Measurements from ENCODE around the gene FGF19.

Gene FGF19

DNA sequence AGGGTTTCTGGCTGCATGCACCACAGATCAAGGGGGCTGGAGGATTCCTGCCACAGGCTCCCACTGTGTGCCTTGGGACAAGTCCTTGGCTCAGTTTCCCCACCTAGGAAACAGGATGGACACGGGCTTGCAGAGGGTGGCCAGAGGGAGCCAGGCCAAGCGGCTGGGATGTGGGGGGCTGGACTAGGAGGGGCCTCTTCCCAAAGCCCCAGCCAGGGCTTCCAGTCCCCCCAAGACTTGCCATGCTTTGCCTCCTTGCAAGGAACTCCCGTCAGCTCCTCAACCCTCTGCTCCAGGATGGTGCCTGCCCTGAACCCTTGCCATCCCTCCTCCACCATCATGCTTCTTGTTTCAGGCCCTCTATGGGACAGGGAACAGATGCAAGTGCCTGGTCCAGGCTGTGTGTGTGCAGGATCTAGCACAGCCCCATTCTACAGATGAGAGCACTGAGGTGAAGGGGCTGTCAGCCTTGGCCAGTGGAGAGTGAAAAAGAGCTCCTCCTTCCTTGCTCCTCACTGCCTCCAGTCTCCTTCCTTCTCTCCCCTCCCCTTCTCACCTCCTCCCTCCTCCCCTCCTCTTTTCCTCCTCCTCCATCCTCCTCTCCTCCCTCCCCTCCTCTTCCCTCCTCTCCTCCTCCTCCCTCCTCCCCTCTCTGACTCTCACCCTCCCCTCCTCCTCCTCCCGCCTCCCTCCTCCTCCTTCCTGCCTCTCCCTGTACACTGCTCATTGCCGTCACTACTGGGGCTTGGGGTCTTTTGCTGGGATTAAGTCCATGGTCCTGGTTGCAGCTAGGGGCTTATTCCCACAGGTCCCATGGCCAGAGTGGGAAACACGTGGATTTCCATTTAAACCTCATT lies 13.3 kb upstream of the FGF19 start:
- Histone ChIP-seq H3K36me3 (ENCODE audit: control insufficient read depth, low read depth, low read length) (no peaks in the 10 kb centered on the region), H3K9me3 (ENCODE audit: control insufficient read depth, low read depth, low read length) (no peaks in the 10 kb centered on the region), H3K27me3 (ENCODE audit: control insufficient read depth, insufficient read depth, low read length) (peaks cover 26% of the 10 kb centered on the region), H3K9ac (ENCODE audit: low read length) (no peak overlapping the region), H3K27ac (ENCODE audit: low read length) (no peak overlapping the region), H3K4me3 (ENCODE audit: low read length) (no peak overlapping the region), H3K4me1 (ENCODE audit: control insufficient read depth, low read depth, low read length) (peaks cover 3% of the 10 kb centered on the region)

DNA sequence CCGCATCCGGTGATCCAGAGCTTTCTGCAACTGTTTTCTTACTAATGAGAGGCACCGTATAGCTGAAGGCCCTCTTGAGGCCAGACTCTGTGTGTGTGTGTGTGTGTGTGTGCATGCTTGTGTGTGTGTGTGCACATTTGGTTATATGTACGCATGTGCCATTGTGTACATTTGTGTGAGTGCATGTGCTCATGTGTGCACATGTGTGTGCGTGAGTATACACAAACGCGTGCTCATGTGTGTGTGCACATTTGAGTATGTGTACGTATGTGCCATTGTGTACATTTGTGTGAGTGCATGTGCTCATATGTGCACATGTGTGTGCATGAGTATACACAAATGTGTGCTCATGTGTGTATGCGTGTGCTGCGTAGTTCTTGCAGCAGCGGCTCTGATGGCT lies 12.3 kb upstream of the FGF19 start:
- Histone ChIP-seq H3K36me3 (ENCODE audit: control insufficient read depth, low read depth, low read length) (no peaks in the 10 kb centered on the region), H3K4me1 (ENCODE audit: control insufficient read depth, low read depth, low read length) (peaks cover 11% of the 10 kb centered on the region), H3K4me3 (ENCODE audit: low read length) (no peak overlapping the region), H3K9ac (ENCODE audit: low read length) (no peak overlapping the region), H3K9me3 (ENCODE audit: control insufficient read depth, low read depth, low read length) (no peaks in the 10 kb centered on the region), H3K27me3 (ENCODE audit: control insufficient read depth, insufficient read depth, low read length) (peaks cover 22% of the 10 kb centered on the region), H3K27ac (ENCODE audit: low read length) (no peak overlapping the region)

DNA sequence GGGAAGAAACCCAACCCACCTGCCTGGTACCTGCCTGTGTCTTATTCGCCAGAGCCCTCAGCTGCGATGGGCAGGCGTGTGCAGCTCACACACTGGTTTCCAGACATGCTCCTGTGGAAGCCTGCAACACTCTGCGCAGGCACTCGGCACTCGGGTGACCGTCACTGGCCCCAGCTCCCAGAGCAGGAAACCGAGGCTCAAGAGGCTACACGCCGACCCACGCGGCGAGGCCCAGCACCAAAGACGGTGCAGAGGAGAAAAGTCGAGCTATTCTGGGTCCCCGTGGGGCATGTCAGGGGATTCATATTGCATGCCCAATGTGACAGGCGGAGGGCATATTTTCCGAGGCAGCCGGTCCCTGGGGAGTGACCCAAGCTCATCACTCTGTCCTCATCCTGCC lies 11.6 kb upstream of the FGF19 start:
- H3K4me1 ChIP-seq (ENCODE audit: control insufficient read depth, low read depth, low read length), result peaks cover 11% of the 10 kb centered on the region
- no peaks in the 10 kb centered on the region for H3K36me3 ChIP-seq (ENCODE audit: control insufficient read depth, low read depth, low read length)
- no peak overlapping the region for H3K27ac ChIP-seq (ENCODE audit: low read length)
- H3K27me3 ChIP-seq (ENCODE audit: control insufficient read depth, insufficient read depth, low read length), result peaks cover 22% of the 10 kb centered on the region
- no peaks in the 10 kb centered on the region for H3K9me3 ChIP-seq (ENCODE audit: control insufficient read depth, low read depth, low read length)
- no peak overlapping the region for H3K4me3 ChIP-seq (ENCODE audit: low read length)
- no peak overlapping the region for H3K9ac ChIP-seq (ENCODE audit: low read length)

DNA sequence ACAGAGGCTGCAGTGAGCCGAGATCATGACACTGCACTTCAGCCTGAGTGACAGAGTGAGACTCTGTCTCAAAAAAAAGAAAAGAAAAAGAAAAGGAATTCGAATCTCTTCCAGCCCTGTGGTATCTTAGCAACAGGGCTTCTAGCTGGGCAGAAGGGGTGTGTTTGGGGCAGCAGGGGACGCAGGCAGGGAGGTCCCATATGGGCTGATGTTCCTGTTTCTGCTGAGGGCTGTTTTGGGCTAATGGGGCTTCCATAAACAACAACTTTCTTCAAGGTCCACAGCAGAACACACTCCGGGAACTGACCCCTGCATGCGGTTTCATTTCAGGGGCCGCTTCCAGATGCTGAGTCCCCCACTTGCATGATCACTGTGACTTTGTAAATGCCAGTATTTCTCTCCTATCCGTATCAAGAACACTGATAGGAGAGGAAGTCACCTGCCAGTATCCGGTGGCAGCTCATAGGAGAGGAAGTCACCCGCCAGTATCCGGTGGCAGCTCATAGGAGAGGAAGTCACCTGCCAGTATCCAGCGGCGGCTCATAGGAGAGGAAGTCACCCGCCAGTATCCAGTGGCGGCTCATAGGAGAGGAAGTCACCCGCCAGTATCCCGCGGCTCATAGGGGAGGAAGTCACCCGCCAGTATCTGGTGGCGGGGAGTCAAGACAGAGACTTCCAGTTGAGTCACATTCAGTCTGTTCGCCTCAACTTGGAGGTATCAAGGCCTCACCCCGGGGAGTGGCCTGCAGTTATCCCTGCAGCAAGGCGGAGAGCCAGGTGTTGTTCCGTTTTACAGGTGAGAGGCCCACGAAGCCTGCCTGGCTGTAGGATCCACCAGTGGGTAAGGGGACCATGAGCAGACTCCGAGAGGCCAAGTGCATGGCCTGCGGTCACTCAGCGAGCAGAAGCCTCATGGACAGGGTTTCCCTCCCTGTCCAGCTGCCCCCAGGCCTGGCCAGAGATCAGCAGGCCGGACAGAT lies 8.3 kb upstream of the FGF19 start:
- Histone ChIP-seq H3K4me3 (ENCODE audit: low read length) (no peak overlapping the region), H3K9ac (ENCODE audit: low read length) (no peak overlapping the region), H3K36me3 (ENCODE audit: control insufficient read depth, low read depth, low read length) (no peaks in the 10 kb centered on the region), H3K9me3 (ENCODE audit: control insufficient read depth, low read depth, low read length) (no peaks in the 10 kb centered on the region), H3K27me3 (ENCODE audit: control insufficient read depth, insufficient read depth, low read length) (no peaks in the 10 kb centered on the region), H3K27ac (ENCODE audit: low read length) (no peak overlapping the region), H3K4me1 (ENCODE audit: control insufficient read depth, low read depth, low read length) (peaks cover 24% of the 10 kb centered on the region)

DNA sequence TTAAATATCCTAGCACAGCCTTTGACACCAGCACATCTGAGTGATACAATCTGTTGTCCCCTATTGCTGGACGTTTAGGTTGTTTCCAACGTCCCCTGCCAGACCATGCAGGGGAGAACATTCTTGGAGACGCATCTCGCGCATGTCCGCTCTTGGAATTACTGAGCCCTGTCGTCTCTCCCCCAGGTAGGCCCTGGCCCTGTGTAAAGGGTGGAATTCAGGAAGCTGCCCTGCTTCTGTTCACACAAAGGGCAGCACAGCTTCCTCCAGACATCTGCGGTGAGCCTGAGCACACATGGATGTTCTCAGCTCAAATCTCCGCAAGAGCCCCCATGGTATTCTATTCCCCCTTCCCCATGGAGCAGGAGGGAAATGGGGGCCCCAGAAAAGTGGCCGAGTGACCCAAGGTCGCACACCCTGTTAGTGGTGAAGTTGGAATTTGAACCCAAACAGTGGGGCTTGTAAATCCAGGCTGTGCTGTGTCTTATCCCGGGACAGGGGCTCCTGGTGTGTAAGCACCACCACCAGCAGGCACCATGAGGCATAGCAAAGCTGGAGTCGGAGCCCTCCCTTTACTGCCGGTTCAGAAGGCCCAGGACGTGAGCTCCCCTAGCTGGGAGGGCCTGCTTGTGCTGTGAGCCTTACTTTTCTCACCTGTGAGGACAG lies 5.0 kb upstream of the FGF19 start:
- peaks cover 23% of the 10 kb centered on the region for H3K27me3 ChIP-seq (ENCODE audit: control insufficient read depth, insufficient read depth, low read length)
- no peaks in the 10 kb centered on the region for H3K36me3 ChIP-seq (ENCODE audit: control insufficient read depth, low read depth, low read length)
- no peaks in the 10 kb centered on the region for H3K9me3 ChIP-seq (ENCODE audit: control insufficient read depth, low read depth, low read length)
- H3K27ac ChIP-seq (ENCODE audit: low read length), result no peak overlapping the region
- no peak overlapping the region for H3K9ac ChIP-seq (ENCODE audit: low read length)
- H3K4me1 ChIP-seq (ENCODE audit: control insufficient read depth, low read depth, low read length), result peaks cover 45% of the 10 kb centered on the region
- no peak overlapping the region for H3K4me3 ChIP-seq (ENCODE audit: low read length)

DNA sequence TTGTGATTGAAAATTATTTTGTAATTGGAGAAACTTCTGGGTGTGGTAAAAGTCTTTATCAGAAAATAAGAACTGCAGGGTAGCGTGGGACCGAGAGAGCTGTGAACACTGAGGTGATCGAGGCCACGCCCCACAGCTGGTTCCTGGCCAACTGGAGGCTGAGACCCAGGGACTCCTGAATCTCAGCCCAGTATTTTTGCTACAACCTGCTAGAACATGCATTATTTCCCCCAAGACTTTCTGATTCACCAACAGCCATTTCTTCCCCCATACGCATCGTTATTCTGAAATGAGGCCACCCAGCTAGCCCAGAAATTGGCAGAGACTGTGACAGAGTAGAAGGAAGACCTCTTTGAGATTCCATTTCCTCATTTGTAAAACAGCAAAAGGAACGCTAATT lies 3.4 kb upstream of the FGF19 start:
- Histone ChIP-seq H3K27ac (ENCODE audit: low read length) (no peak overlapping the region), H3K36me3 (ENCODE audit: control insufficient read depth, low read depth, low read length) (no peaks in the 10 kb centered on the region), H3K9me3 (ENCODE audit: control insufficient read depth, low read depth, low read length) (no peaks in the 10 kb centered on the region), H3K9ac (ENCODE audit: low read length) (no peak overlapping the region), H3K4me1 (ENCODE audit: control insufficient read depth, low read depth, low read length) (peaks cover 46% of the 10 kb centered on the region), H3K4me3 (ENCODE audit: low read length) (no peak overlapping the region), H3K27me3 (ENCODE audit: control insufficient read depth, insufficient read depth, low read length) (peaks cover 39% of the 10 kb centered on the region)

DNA sequence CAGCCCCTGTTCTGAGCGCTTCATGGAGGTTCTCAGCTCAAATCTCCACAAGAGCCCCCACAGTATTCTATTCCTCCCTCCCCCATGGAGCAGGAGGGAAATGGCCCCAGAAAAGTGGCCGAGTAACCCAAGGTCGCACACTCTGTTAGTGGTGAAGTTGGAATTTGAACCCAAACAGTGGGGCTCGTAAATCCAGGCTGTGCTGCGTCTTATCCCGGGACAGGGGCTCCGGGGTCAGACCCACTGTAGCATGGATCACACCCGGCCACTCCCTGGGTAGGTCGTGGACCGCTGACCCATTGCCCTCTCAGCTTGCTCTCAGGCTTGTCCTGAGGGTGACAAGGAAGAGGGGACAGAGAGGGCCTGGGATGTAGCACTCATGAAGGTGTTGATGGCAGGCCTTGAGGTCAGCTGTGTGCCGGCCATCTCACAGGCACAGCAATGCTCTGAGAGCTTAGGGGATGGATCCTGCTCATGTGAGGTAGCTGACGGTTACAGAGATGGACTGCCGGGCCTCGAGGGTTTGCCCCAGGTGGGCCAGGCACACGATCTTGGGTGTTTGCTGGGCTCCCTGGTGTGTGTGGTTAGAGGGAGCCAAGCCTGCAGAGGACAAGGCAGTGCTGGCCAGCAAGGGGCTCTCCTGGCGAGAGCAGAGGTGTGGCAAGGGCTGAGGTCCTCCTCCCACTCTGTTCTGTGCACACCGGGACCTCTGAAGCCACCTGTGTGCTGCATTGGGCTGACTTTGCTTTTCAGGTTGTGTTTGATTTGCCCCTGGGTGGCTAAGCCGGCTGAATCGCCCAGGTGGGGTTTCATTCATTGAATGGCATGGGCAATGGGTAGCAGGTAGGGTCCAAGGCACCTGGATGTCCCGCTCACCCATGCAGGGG lies 2.3 kb upstream of the FGF19 start:
- H3K9me3 ChIP-seq (ENCODE audit: control insufficient read depth, low read depth, low read length), result no peaks in the 10 kb centered on the region
- H3K4me3 ChIP-seq (ENCODE audit: low read length), result no peak overlapping the region
- peaks cover 49% of the 10 kb centered on the region for H3K27me3 ChIP-seq (ENCODE audit: control insufficient read depth, insufficient read depth, low read length)
- H3K36me3 ChIP-seq (ENCODE audit: control insufficient read depth, low read depth, low read length), result no peaks in the 10 kb centered on the region
- no peak overlapping the region for H3K27ac ChIP-seq (ENCODE audit: low read length)
- H3K4me1 ChIP-seq (ENCODE audit: control insufficient read depth, low read depth, low read length), result peaks cover 43% of the 10 kb centered on the region
- no peak overlapping the region for H3K9ac ChIP-seq (ENCODE audit: low read length)

DNA sequence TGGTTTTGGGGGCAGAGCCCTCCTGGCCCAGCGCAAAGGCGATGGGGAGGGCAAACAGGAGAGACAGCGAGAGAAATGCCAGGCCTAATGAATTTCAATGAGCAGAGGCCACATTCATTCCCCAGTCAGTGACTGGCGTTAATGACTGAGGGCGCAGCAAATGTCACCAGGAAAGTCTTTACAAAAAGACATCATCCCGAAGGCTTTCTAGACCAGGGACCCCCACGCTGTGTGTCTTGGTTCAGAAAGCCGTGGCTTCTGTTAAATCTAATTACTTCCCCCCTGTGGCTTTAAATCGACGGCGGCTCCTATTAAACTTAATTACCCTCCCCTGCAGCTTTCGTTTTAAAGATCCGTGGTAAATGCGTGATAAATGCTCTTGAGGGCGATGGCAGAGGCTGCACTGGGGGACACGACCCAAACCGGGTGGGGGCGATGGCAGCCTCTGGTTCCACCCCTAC lies 1.6 kb upstream of the FGF19 start:
- no peaks in the 10 kb centered on the region for H3K36me3 ChIP-seq (ENCODE audit: control insufficient read depth, low read depth, low read length)
- no peak overlapping the region for H3K9ac ChIP-seq (ENCODE audit: low read length)
- peak overlapping the region; percentile 69 for H3K4me3 ChIP-seq (ENCODE audit: low read length)
- peaks cover 51% of the 10 kb centered on the region for H3K4me1 ChIP-seq (ENCODE audit: control insufficient read depth, low read depth, low read length)
- H3K9me3 ChIP-seq (ENCODE audit: control insufficient read depth, low read depth, low read length), result no peaks in the 10 kb centered on the region
- H3K27ac ChIP-seq (ENCODE audit: low read length), result no peak overlapping the region
- H3K27me3 ChIP-seq (ENCODE audit: control insufficient read depth, insufficient read depth, low read length), result peaks cover 49% of the 10 kb centered on the region

DNA sequence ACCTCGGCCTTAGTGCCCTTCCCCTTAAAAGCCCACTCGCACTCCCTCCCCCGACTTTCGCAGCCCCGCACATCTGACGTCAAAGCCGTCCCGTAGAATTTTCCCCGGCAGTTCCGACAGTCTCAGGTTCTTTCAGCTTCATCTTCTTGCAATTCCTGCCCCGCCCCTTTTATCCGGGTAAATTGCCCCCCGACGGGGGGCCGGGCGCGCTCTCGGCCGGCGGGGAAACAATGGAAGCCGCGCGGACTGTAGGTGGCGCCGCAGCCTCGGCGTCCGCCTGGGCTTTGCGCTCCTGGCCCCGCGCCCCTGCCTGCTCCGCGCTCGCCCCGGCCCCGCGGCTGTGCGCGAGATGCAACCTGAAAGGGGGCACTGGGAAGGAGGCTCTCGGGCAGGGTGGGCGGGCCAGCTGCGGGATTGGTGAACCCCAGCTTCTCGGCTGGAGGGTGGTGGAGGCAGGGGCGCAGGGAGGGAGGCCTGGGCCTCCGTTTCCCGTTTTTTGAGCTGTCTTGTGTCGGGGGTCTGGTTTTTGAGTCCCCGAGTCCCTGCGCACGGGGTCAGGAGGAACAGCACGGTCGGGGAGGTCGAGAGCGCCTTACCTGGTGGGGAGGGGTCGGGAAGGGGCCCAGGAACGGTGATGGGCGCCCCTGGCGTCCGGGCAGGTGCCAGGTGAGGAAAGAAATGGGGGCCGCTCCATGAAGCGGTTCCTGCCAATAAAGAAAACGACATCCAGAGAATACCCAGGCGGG lies 859 bp upstream of the FGF19 start:
- Histone ChIP-seq H3K27ac (ENCODE audit: low read length) (no peak overlapping the region), H3K4me1 (ENCODE audit: control insufficient read depth, low read depth, low read length) (peaks cover 56% of the 10 kb centered on the region), H3K27me3 (ENCODE audit: control insufficient read depth, insufficient read depth, low read length) (peaks cover 49% of the 10 kb centered on the region), H3K9me3 (ENCODE audit: control insufficient read depth, low read depth, low read length) (no peaks in the 10 kb centered on the region), H3K4me3 (ENCODE audit: low read length) (peak overlapping the region; percentile 69), H3K36me3 (ENCODE audit: control insufficient read depth, low read depth, low read length) (no peaks in the 10 kb centered on the region), H3K9ac (ENCODE audit: low read length) (peak overlapping the region; percentile 82)

DNA sequence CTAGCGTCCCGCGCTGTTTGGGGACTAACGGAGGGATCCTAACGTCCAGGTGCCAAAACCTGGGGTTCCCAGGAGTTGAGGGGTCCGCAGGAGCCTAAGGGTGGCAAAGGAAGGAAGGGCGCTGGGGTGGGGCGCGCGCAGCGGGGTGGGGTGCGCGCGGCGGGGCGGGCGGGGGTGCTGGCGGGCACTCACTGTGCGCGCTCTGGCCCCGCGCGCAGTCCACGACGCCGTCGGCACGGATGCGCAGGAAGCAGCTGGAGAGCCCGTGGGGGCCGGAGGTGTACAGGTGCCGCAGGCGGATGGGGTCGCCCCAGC lies 412 bp downstream of the FGF19 start:
- H3K9ac ChIP-seq (ENCODE audit: low read length), result peak overlapping the region; percentile 82
- peaks cover 10% of the 10 kb centered on the region for H3K36me3 ChIP-seq (ENCODE audit: control insufficient read depth, low read depth, low read length)
- H3K4me3 ChIP-seq (ENCODE audit: low read length), result peak overlapping the region; percentile 69
- H3K27me3 ChIP-seq (ENCODE audit: control insufficient read depth, insufficient read depth, low read length), result peaks cover 49% of the 10 kb centered on the region
- H3K9me3 ChIP-seq (ENCODE audit: control insufficient read depth, low read depth, low read length), result no peaks in the 10 kb centered on the region
- H3K4me1 ChIP-seq (ENCODE audit: control insufficient read depth, low read depth, low read length), result peaks cover 53% of the 10 kb centered on the region
- no peak overlapping the region for H3K27ac ChIP-seq (ENCODE audit: low read length)

All from iPS-18a (cell line).